HG03108 (cell line): Measurements from ENCODE around the gene GMPPA.

Experiments
- ATAC-seq: cut with Tn5 transposase; IDR thresholded peaks from one replicate; pipeline ENCODE4 v1.9.1; 2021; ENCODE audit warnings: moderate library complexity; ENCODE audit not compliant: unreplicated experiment

Gene GMPPA

DNA sequence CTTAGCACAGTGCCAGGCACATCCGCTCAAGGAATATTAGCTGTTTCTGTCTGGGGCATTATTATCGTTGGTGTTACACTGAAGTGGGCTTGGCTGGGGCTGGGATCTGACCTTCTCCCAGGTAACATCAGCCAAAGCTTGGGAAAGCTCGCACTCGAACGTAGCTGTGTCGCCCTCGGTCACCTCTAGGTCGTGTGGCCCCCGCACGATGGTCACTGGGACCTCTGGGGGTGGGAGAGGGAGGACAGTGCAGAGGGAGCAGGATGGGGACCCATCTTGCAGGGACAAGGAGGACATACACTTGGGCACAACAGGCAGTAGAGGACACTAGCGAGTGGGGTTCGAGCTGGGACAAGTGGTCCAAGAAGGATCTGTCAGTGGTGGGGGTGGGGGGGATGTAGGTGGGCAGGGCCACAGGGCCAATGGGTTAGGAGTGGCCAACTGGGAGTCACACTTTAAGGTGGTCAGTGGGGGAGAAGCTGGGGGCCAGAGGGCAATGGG lies 54.8 kb downstream of the GMPPA start:
- no peak for ATAC-seq

- no peak for ATAC-seq
Measured at GRCh38 chr2:219554350-219554749, 55.7 kb downstream of the GMPPA start.

DNA sequence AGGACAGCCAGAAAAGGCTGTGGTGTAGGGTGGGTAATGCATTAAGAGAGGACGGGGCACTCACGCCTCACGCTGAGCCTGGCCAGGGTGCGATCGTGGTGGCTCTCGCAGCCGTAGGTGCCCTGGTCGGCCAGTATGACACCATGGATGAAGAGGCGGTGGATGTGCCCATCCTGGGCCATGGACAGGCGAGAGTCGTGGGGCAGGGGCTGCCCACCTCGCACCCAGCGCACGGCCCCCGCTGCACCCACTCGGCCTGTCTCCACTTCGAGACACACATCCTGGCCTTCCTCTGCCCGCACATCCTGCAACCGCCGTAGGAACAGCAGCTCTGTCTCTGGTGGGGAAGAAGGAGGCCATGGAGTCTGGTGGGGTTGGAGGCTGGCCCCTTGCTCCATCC lies 57.3 kb downstream of the GMPPA start:
- no peak for ATAC-seq

DNA sequence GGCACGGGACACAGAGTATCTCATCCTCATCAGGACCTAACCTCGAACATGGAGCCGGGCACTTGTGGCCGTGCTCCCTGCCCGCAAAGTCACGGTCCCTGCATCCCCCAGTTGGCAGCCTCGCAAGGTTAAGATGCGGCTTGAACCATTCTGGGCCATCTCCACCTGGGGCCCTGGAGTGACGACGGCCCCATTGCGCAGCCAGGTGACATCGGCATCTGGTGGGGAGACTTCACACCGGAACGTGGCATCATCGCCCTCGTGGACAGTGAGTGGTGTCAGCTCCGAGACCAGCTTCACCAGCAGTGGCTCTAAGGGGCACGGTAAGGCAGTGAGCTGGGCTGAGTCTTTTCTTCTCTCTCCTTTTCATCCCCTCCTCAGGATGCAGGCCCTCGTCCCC lies 57.7 kb downstream of the GMPPA start:
- no peak for ATAC-seq
